ENCODE data around the gene ALDOC.

ALDOC gene

DNA sequence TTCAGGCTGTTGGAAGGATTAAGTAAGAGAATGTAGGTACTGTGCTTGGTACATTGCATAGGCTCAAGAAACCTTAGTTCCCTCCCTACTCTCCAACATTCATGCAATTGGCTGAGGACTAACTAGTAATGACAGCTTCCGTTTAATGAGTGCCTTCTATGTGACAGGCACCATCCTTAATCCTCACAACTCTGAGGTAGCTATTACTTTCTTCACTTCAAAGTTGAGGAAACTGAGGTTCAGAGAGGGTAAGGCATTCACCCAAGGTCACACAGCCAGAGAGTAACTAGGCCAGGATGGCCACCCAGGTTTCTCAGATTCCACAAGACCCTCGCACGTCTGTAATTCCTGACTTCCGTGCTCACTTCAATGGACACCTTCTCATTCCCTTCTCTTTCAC is 46.4 kb downstream of the ALDOC start:
- DNase-seq: no peak

GRCh38 chr17:28529013-28529400 is 47.7 kb downstream of the ALDOC start:
- DNase-seq: no peak

DNA sequence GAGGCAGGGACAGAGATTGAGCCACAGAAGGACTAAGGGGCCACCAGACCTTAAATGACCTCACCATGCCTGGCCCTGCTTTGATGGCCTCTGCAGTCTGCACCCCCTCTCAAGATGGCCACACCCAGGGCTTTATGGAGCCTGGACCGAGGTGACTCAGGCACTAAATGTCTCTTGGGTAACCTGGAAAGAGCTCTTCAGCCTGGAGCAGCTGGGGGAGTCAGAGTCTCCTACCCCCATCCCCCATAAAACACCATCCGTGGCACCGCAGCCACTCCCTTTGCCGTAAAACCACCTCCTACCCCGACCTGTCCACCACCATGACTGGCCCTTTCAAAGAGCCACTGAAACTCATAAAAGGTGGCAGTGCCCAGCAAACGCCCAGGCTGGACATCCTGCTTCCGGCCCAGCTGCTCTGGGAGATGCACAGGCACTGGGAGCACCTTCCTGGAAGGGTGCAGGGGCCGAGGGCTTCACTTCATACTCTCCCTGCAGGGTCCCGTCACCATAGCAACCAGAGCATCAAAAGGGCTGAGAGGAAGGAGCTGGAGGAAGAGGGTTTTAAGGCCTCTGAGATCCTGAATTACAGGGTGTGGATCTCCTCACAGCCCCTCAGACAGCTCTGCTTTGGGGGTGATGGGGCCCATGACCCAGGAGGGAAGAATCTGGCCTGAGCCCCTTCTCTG is 48.2 kb downstream of the ALDOC start:
- no peak for DNase-seq

DNA sequence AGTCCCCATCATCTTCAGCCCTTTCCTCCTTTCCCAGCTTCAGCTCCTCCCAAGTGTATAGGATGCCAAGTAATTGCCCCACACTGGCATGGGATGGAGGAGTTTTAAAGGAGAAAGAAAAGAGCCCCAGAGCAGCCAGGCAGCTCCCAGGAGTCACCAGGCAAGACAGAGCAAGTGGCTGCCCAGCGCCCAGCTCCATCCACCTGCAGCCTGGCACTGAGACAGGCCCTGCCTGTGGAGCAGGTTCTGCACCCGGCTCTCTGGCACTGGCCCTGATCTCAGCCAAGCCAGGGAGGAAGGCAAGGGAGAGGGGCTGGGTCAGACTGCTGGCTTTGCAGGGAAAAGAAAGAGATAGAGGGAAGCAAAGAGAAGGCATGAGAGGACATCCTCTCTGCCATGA is 48.8 kb downstream of the ALDOC start:
- DNase-seq: no peak

DNA sequence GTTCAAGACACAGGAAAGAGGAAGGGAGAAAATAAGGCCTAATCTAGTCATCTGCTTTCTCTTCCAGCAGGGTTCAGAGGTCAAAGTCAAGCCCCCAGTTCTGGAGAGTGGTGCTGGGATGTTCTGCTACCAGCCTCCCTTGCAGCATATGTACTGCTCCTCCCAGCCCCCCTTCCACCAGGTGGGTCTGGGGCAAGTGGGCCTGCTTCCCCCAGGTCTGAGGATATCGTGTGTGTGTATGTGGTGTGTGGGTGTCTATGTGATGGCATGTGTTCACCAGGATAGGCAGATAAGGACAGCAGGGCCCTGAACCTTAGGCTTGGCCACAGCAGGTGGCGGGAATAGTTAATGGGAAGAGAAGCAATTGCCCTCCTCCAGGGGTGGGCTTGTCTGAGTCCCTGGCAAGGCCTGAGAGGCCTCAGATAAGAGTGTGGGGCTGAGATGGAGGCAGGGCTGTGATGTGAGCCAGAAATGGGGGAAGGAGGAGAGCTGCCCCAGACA is 49.5 kb downstream of the ALDOC start:
- no peak for DNase-seq

DNA sequence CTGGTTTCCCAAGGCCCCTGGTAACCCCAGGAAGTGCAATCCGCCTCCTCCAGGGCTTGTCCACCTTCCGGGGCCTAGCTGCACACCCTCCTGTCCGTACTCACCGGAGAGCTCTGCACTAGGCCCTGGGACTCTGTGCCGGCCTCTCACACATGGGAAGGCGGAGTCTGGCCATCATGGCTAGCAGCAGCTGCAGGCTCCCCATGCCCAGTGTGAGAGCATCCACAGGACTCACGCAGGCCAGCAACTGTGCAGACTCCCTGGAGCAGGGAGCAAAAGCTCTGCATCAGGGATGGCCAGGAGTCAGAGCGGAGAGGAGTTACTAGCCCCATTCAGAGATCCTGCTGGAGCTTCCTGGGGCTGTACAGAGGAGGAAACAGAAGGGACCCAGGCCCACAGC is 50.3 kb downstream of the ALDOC start:
- no peak for DNase-seq

GRCh38 chr17:28524476-28525424 is 51.9 kb downstream of the ALDOC start:
- no peak for DNase-seq

DNA sequence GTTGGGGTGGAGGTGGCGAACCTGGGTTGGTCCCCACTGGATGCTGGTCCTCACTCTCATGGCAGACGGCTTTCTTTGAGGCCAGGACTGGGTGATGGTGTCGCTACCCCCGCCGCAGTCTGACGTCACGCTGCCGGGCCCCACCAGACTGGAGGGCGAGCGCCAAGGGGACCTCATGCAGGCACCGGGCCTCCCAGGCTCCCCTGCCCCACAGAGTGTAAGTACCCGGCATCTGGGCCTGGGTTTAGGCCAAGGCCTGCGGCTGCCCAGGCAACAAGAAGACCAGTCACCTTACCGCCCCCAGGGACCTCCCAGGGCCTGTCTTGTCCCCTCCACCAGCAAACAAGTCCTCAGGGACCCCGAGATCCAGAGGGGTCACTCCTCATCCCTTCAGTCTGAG is 52.8 kb downstream of the ALDOC start:
- DNase-seq: no peak

DNA sequence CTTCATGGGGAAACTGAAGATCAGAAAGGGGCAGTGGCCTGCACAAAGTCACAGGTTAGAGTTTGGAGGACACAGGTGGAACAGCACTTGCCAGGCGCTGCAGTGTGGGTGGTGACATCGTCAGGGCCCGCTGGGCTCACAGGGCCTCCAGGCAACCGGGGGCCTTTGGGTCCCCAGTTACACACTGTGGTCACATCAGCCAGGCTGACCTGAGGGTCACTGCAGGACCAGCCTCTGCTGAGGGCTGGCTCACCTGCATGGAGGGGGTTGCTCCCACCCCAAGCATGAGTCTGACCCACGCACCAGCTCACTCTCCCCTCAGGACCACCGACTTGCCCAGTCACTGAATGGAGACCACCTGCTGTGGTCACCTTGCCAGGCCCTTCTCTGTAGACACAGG is 53.5 kb downstream of the ALDOC start:
- no peak for DNase-seq
